HEK293 (cell line): ENCODE data around the gene NXPH1.

Experiments used
- CTCF ChIA-PET: fragments of 350-600 bp; formaldehyde crosslinking; extraction: SDS; loops from one replicate; lab custom pipeline; 2021; ENCODE audit warnings: antibody characterized with exemption; lab: Yijun Ruan, JAX
- POLR2A ChIA-PET: fragments of 300-600 bp; formaldehyde crosslinking; extraction: SDS; loops from one replicate; lab custom pipeline; 2020; ENCODE audit warnings: antibody characterized with exemption, inconsistent platforms; lab: Yijun Ruan, JAX
- H3K27ac ChIP-seq: fragments of 200-500 bp; sonication (Bioruptor generic); 2 replicates; pipeline ENCODE4 v1.5.1; 2014; ENCODE audit warnings: low read depth, low read length, control low read depth, inconsistent platforms; ENCODE audit errors: extremely low read depth
- H3K36me3 ChIP-seq, 2 experiments: fragments of 200-500 bp in 1 of 2; sonication (Bioruptor generic) in 1 of 2; 1 replicate in 1 of 2; 2 replicates in 1 of 2; pipeline ENCODE4 v1.5.1; 2014 to 2017; ENCODE audit warnings: inconsistent platforms in 2 of 2, low read length in 2 of 2; ENCODE audit not compliant: control insufficient read depth in 2 of 2, insufficient read depth in 1 of 2
- H3K4me1 ChIP-seq: fragments of 200-500 bp; sonication (Bioruptor generic); 2 replicates; pipeline ENCODE4 v1.5.1; 2014; ENCODE audit warnings: mild to moderate bottlenecking, low read length, inconsistent platforms; ENCODE audit not compliant: control insufficient read depth, insufficient read depth
- H3K4me3 ChIP-seq: 2 replicates; pipeline ENCODE4 v1.5.1; 2011; ENCODE audit warnings: low read depth, mild to moderate bottlenecking, control low read depth, low read length, moderate library complexity
- H3K9me3 ChIP-seq: fragments of 200-500 bp; sonication (Bioruptor generic); 2 replicates; pipeline ENCODE4 v1.5.1; 2014; ENCODE audit warnings: low read depth, low read length, inconsistent platforms; ENCODE audit not compliant: control insufficient read depth, insufficient read depth
- EGR2 ChIP-seq: fragments of 450-650 bp; formaldehyde crosslinking; IDR thresholded peaks from 2 replicates; pipeline ENCODE4 v1.5.1; 2016; ENCODE audit warnings: low read depth, missing biosample characterization, missing genetic modification characterization
- GLIS1 ChIP-seq: fragments of 450-650 bp; formaldehyde crosslinking; IDR thresholded peaks from 2 replicates; pipeline ENCODE4 v1.5.1; 2016; ENCODE audit warnings: missing biosample characterization, missing genetic modification characterization
- GLIS2 ChIP-seq: fragments of 450-650 bp; formaldehyde crosslinking; IDR thresholded peaks from 2 replicates; pipeline ENCODE4 v1.5.1; 2016; ENCODE audit warnings: missing biosample characterization, missing genetic modification characterization
- HOXC10 ChIP-seq: sonication (generic); formaldehyde crosslinking; IDR thresholded peaks from 2 replicates; pipeline ENCODE4 v1.8.1; 2023; ENCODE audit warnings: mild to moderate bottlenecking, missing genetic modification reagents
- HOXD13 ChIP-seq: sonication (generic); formaldehyde crosslinking; IDR thresholded peaks from 2 replicates; pipeline ENCODE4 v1.8.0; 2022; ENCODE audit warnings: missing genetic modification reagents, borderline replicate concordance
- ZEB2 ChIP-seq: fragments of 450-650 bp; formaldehyde crosslinking; IDR thresholded peaks from 2 replicates; pipeline ENCODE4 v1.5.1; 2016; ENCODE audit warnings: missing biosample characterization, missing genetic modification characterization
- ZFP69B ChIP-seq: fragments of 450-650 bp; formaldehyde crosslinking; IDR thresholded peaks from 2 replicates; pipeline ENCODE4 v1.5.1; 2016; ENCODE audit warnings: missing biosample characterization, missing genetic modification characterization
- ZNF114 ChIP-seq: fragments of 450-650 bp; formaldehyde crosslinking; IDR thresholded peaks from 2 replicates; pipeline ENCODE4 v1.5.0; 2017; ENCODE audit warnings: missing biosample characterization, missing genetic modification characterization
- ZNF133 ChIP-seq: fragments of 450-650 bp; formaldehyde crosslinking; IDR thresholded peaks from 2 replicates; pipeline ENCODE4 v1.5.1; 2016; ENCODE audit warnings: missing biosample characterization, missing genetic modification characterization
- ZNF140 ChIP-seq: fragments of 450-650 bp; formaldehyde crosslinking; IDR thresholded peaks from 2 replicates; pipeline ENCODE4 v1.5.1; 2016; ENCODE audit warnings: missing biosample characterization, missing genetic modification characterization
- ZNF175 ChIP-seq: fragments of 450-650 bp; formaldehyde crosslinking; IDR thresholded peaks from 2 replicates; pipeline ENCODE4 v1.5.1; 2016; ENCODE audit warnings: missing biosample characterization, missing genetic modification characterization
- ZNF324 ChIP-seq: fragments of 450-650 bp; formaldehyde crosslinking; IDR thresholded peaks from 2 replicates; pipeline ENCODE4 v1.5.1; 2016; ENCODE audit warnings: missing biosample characterization, missing genetic modification characterization
- ZNF394 ChIP-seq: fragments of 450-650 bp; formaldehyde crosslinking; IDR thresholded peaks from 2 replicates; pipeline ENCODE4 v1.5.1; 2016; ENCODE audit warnings: missing biosample characterization, missing genetic modification characterization, mild to moderate bottlenecking, moderate library complexity, borderline replicate concordance
- ZNF404 ChIP-seq: fragments of 450-650 bp; formaldehyde crosslinking; IDR thresholded peaks from 2 replicates; pipeline ENCODE4 v1.5.1; 2017; ENCODE audit warnings: missing biosample characterization, missing genetic modification characterization
- ZNF549 ChIP-seq: fragments of 450-650 bp; IDR thresholded peaks from 2 replicates; pipeline ENCODE4 v1.5.1; 2018; ENCODE audit warnings: missing biosample characterization, missing genetic modification characterization, mild to moderate bottlenecking, inconsistent platforms, moderate library complexity
- ZNF555 ChIP-seq: fragments of 450-650 bp; formaldehyde crosslinking; conservative IDR thresholded peaks from 2 replicates; pipeline ENCODE4 v1.5.1; 2017; ENCODE audit warnings: missing biosample characterization, mild to moderate bottlenecking, missing genetic modification characterization, inconsistent platforms
- ZNF561 ChIP-seq: fragments of 450-650 bp; IDR thresholded peaks from 2 replicates; pipeline ENCODE4 v1.5.1; 2018; ENCODE audit warnings: missing biosample characterization, missing genetic modification characterization, borderline replicate concordance
- ZNF600 ChIP-seq: fragments of 450-650 bp; formaldehyde crosslinking; IDR thresholded peaks from 2 replicates; pipeline ENCODE4 v1.5.1; 2016; ENCODE audit warnings: missing biosample characterization, missing genetic modification characterization
- ZNF768 ChIP-seq: fragments of 450-650 bp; formaldehyde crosslinking; IDR thresholded peaks from 2 replicates; pipeline ENCODE4 v1.5.1; 2018; ENCODE audit warnings: missing biosample characterization, mild to moderate bottlenecking, missing genetic modification characterization
- ZNF785 ChIP-seq: fragments of 450-650 bp; formaldehyde crosslinking; IDR thresholded peaks from 2 replicates; pipeline ENCODE4 v1.5.1; 2016; ENCODE audit warnings: missing biosample characterization, missing genetic modification characterization
- TF ChIP-seq, protein P1 (sequence below): sonication (generic); formaldehyde crosslinking; IDR thresholded peaks from 2 replicates; pipeline ENCODE4 v1.8.1; 2022; ENCODE audit warnings: mild to moderate bottlenecking, moderate library complexity, missing genetic modification reagents
- TF ChIP-seq, protein P2 (sequence below): fragments of 450-650 bp; formaldehyde crosslinking; IDR thresholded peaks from 2 replicates; pipeline ENCODE4 v1.5.1; 2016; ENCODE audit warnings: missing biosample characterization, missing genetic modification characterization
- TF ChIP-seq, protein P3 (sequence below): fragments of 450-650 bp; formaldehyde crosslinking; IDR thresholded peaks from 2 replicates; pipeline ENCODE4 v1.5.1; 2016; ENCODE audit warnings: missing biosample characterization, missing genetic modification characterization
- TF ChIP-seq, protein P4 (sequence below): fragments of 450-650 bp; formaldehyde crosslinking; IDR thresholded peaks from 2 replicates; pipeline ENCODE4 v1.5.1; 2016; ENCODE audit warnings: missing biosample characterization, missing genetic modification characterization
- TF ChIP-seq, protein P5 (sequence below): fragments of 450-650 bp; formaldehyde crosslinking; IDR thresholded peaks from 2 replicates; pipeline ENCODE4 v1.5.1; 2016; ENCODE audit warnings: missing biosample characterization, missing genetic modification characterization

NXPH1 gene

DNA sequence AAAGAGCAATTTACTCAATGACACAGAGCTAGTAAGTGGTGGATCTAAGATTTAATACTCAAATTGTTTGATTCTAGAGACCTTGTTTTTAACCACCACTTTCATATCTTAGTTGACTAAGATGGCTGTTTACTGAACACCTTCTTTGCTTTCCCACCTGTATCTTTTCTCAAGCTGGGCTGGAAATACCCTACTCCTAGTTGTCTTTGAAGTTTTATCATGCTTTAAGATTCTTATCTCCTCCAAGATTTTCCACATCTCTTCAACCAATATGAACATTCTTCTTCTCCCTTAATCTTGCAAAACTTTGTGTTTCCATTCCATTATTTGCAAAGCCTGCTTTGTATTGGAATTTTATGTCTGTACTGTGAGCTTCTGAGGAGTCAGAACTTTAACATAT, 157.9 kb downstream of the NXPH1 start (continued):
- TF ChIP-seq ZNF600 (no peak), ZEB2 (no peak), HOXD13 (CRISPR knock-in tag) (no peak)
- TF ChIP-seq, protein P1, sequence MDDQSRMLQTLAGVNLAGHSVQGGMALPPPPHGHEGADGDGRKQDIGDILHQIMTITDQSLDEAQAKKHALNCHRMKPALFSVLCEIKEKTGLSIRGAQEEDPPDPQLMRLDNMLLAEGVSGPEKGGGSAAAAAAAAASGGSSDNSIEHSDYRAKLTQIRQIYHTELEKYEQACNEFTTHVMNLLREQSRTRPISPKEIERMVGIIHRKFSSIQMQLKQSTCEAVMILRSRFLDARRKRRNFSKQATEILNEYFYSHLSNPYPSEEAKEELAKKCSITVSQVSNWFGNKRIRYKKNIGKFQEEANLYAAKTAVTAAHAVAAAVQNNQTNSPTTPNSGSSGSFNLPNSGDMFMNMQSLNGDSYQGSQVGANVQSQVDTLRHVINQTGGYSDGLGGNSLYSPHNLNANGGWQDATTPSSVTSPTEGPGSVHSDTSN (CRISPR knock-in tag) = no peak

DNA sequence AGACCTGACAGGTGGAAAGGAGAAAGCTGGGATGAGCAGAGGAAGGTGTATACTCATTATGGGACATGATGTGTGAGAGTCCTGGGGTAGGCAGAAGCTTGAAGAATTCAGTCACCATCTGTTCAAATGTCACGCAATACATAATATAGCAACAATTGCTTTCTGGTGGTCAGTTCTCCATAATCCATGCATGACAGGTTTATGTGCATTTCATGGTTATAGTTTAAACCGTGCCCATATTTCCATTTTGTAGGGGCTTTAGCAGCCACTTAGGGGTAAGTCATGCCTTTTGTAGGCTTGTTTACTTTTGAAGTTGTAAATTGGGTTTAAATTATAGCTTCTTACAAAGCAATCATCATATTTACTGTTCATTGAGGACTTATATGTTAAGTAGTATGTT, 158.8 kb downstream of the NXPH1 start:
- H3K4me1 ChIP-seq = no peaks in the 10 kb centered on the region
- CTCF ChIA-PET = interaction anchor here (0.9 kb wide), 1 partner anchor 13 kb away, joined by 4 read pairs; no protein-coding TSS in a partner anchor
- TF ChIP-seq ZNF561 = no peak
- no peak overlapping the region for H3K27ac ChIP-seq
- H3K4me3 ChIP-seq = no peak overlapping the region
- POLR2A ChIA-PET = no interaction called here
- H3K36me3 ChIP-seq = no peaks in the 10 kb centered on the region
- no peaks in the 10 kb centered on the region for H3K9me3 ChIP-seq

DNA sequence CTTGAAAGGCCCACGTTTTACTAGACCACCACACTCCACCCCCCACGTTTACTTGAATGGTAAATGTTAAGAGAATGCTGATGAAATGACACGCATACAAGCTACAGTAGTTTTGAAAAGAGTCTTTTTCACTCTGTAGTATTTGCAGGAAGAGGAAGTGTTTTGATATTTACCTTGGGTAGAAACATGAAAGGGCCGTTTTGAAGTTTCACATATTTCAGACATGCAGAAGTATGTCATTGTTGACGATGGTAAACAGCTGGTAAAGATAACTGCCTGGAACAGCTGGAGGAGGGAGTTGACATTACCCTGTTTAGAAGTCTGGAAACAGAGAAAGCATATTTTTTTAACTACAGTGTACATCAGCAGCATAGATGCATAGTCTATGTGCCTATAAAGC, 160.7 kb downstream of the NXPH1 start:
- H3K4me1 ChIP-seq = no peaks in the 10 kb centered on the region
- ChIA-PET POLR2A (no interaction called here), CTCF (no interaction called here)
- no peak overlapping the region for H3K4me3 ChIP-seq
- no peak overlapping the region for H3K27ac ChIP-seq
- H3K36me3 ChIP-seq = no peaks in the 10 kb centered on the region
- TF ChIP-seq, protein P2, sequence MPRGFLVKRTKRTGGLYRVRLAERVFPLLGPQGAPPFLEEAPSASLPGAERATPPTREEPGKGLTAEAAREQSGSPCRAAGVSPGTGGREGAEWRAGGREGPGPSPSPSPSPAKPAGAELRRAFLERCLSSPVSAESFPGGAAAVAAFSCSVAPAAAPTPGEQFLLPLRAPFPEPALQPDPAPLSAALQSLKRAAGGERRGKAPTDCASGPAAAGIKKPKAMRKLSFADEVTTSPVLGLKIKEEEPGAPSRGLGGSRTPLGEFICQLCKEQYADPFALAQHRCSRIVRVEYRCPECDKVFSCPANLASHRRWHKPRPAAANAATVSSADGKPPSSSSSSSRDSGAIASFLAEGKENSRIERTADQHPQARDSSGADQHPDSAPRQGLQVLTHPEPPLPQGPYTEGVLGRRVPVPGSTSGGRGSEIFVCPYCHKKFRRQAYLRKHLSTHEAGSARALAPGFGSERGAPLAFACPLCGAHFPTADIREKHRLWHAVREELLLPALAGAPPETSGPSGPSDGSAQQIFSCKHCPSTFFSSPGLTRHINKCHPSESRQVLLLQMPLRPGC (tag by site-specific recombination) = no peak
- TF ChIP-seq GLIS2 (tag by site-specific recombination) (no peak), ZNF555 (tag by site-specific recombination) (no peak), ZFP69B (tag by site-specific recombination) (no peak)
- TF ChIP-seq, protein P3, sequence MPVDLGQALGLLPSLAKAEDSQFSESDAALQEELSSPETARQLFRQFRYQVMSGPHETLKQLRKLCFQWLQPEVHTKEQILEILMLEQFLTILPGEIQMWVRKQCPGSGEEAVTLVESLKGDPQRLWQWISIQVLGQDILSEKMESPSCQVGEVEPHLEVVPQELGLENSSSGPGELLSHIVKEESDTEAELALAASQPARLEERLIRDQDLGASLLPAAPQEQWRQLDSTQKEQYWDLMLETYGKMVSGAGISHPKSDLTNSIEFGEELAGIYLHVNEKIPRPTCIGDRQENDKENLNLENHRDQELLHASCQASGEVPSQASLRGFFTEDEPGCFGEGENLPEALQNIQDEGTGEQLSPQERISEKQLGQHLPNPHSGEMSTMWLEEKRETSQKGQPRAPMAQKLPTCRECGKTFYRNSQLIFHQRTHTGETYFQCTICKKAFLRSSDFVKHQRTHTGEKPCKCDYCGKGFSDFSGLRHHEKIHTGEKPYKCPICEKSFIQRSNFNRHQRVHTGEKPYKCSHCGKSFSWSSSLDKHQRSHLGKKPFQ (tag by site-specific recombination) = no peak
- TF ChIP-seq, protein P4, sequence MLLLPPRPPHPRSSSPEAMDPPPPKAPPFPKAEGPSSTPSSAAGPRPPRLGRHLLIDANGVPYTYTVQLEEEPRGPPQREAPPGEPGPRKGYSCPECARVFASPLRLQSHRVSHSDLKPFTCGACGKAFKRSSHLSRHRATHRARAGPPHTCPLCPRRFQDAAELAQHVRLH (tag by site-specific recombination) = no peak
- no peaks in the 10 kb centered on the region for H3K9me3 ChIP-seq

DNA sequence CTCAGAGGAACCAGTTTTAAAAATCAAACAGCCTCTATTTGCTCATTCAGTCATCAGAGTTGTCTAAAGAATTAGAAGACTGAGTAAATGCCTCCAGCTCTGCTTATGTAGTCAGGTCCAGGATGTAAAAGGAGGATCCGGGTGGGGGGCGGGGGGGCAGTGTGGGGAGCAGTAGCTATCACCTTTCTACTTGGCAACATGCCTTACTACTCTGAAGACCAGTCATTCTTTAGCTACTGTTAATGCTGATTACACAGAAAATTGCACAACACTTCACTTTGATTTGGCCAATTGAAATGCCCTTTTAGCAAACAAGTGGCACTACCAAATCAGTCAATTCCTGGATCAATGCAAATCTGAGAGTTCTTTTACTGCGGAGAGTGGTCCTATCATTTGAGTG, 164.2 kb downstream of the NXPH1 start:
- Histone ChIP-seq H3K9me3 (no peaks in the 10 kb centered on the region), H3K4me1 (no peaks in the 10 kb centered on the region), H3K36me3 (no peaks in the 10 kb centered on the region)
- CTCF ChIA-PET = no interaction called here
- TF ChIP-seq, protein P5, sequence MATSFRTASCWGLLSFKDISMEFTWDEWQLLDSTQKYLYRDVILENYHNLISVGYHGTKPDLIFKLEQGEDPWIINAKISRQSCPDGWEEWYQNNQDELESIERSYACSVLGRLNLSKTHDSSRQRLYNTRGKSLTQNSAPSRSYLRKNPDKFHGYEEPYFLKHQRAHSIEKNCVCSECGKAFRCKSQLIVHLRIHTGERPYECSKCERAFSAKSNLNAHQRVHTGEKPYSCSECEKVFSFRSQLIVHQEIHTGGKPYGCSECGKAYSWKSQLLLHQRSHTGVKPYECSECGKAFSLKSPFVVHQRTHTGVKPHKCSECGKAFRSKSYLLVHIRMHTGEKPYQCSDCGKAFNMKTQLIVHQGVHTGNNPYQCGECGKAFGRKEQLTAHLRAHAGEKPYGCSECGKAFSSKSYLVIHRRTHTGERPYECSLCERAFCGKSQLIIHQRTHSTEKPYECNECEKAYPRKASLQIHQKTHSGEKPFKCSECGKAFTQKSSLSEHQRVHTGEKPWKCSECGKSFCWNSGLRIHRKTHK (tag by site-specific recombination) = no peak
- no peak for TF ChIP-seq ZNF175 (tag by site-specific recombination)
- TF ChIP-seq ZNF394 (tag by site-specific recombination) = no peak
- TF ChIP-seq ZNF785 = no peak
- TF ChIP-seq ZNF404 (tag by site-specific recombination) = no peak
- no peak for TF ChIP-seq HOXC10 (CRISPR knock-in tag)
- no peak for TF ChIP-seq ZNF140
- no peak for TF ChIP-seq ZNF549 (tag by site-specific recombination)
- TF ChIP-seq ZNF768 (tag by site-specific recombination) = no peak
- no peak for TF ChIP-seq ZNF133 (tag by site-specific recombination)
- TF ChIP-seq EGR2 (tag by site-specific recombination) = no peak
- no peak for TF ChIP-seq ZNF324 (tag by site-specific recombination)
- no peak for TF ChIP-seq GLIS1 (tag by site-specific recombination)
- no peak for TF ChIP-seq ZNF114
- TF ChIP-seq, all 188 proteins: peak for 0
- Histone ChIP-seq H3K4me3 (no peak overlapping the region), H3K27ac (no peak overlapping the region)
- POLR2A ChIA-PET = no interaction called here
